Parathyroid adenoma (tissue), 2 donors: ENCODE results near the gene PRKG1.

Source experiments
- H2AFZ ChIP-seq: fragments of 300-600 bp; sonication (generic); one replicate; pipeline ENCODE4 v1.7.0; 2017; ENCODE audit warnings: antibody characterized with exemption, mild to moderate bottlenecking
- H3K27ac ChIP-seq: fragments of 300-600 bp; sonication (generic); one replicate; pipeline ENCODE4 v1.7.0; 2017
- H3K27me3 ChIP-seq: fragments of 300-600 bp; sonication (generic); one replicate; pipeline ENCODE4 v1.7.0; 2017; ENCODE audit warnings: low read length; ENCODE audit not compliant: control insufficient read depth, insufficient read depth
- H3K36me3 ChIP-seq: fragments of 300-600 bp; sonication (generic); one replicate; pipeline ENCODE4 v1.7.0; 2017; ENCODE audit warnings: low read length; ENCODE audit not compliant: control insufficient read depth, insufficient read depth
- H3K4me1 ChIP-seq: fragments of 300-600 bp; sonication (generic); one replicate; pipeline ENCODE4 v1.7.0; 2017; ENCODE audit warnings: control low read depth
- H3K4me2 ChIP-seq: fragments of 300-600 bp; sonication (generic); one replicate; pipeline ENCODE4 v1.7.0; 2017; ENCODE audit warnings: low read length
- H3K4me3 ChIP-seq: fragments of 300-600 bp; sonication (generic); one replicate; pipeline ENCODE4 v1.7.0; 2017; ENCODE audit warnings: low read depth, low read length
- H3K79me2 ChIP-seq: fragments of 300-600 bp; sonication (generic); one replicate; pipeline ENCODE4 v1.7.0; 2017; ENCODE audit warnings: control low read depth
- H3K9ac ChIP-seq: fragments of 300-600 bp; sonication (generic); one replicate; pipeline ENCODE4 v1.7.0; 2017; ENCODE audit warnings: mild to moderate bottlenecking
- H3K9me3 ChIP-seq: fragments of 300-600 bp; sonication (generic); one replicate; pipeline ENCODE4 v1.7.0; 2017; ENCODE audit warnings: low read length; ENCODE audit not compliant: control insufficient read depth
- CTCF ChIP-seq: fragments of 300-600 bp; sonication (generic); IDR thresholded peaks from one replicate; pipeline ENCODE4 v1.7.0; 2017; ENCODE audit warnings: antibody characterized with exemption, mild to moderate bottlenecking
- donor health status: primary hyperparathyroidism.

PRKG1 gene

GRCh38 chr10:51961401-51961800, 887.1 kb downstream of the PRKG1 start:
- no peaks in the 10 kb centered on the region for H3K36me3 ChIP-seq
- TF ChIP-seq CTCF: no peak
- H3K79me2 ChIP-seq: no peaks in the 10 kb centered on the region
- H3K9me3 ChIP-seq: no peaks in the 10 kb centered on the region
- H3K4me3 ChIP-seq: no peak overlapping the region
- no peaks in the 10 kb centered on the region for H3K27me3 ChIP-seq
- H3K4me2 ChIP-seq: no peak overlapping the region
- H3K9ac ChIP-seq: no peak overlapping the region
- no peak overlapping the region for H2AFZ ChIP-seq
- H3K27ac ChIP-seq: no peak overlapping the region
- H3K4me1 ChIP-seq: no peaks in the 10 kb centered on the region

- no peak overlapping the region for H3K9ac ChIP-seq
- no peak overlapping the region for H3K27ac ChIP-seq
- no peak for TF ChIP-seq CTCF
- H3K4me2 ChIP-seq: no peak overlapping the region
- no peaks in the 10 kb centered on the region for H3K4me1 ChIP-seq
- no peaks in the 10 kb centered on the region for H3K36me3 ChIP-seq
- H3K4me3 ChIP-seq: no peak overlapping the region
- H3K9me3 ChIP-seq: no peaks in the 10 kb centered on the region
- no peaks in the 10 kb centered on the region for H3K79me2 ChIP-seq
- H3K27me3 ChIP-seq: no peaks in the 10 kb centered on the region
- no peak overlapping the region for H2AFZ ChIP-seq
Observed at GRCh38 chr10:51964630-51965029, 890.3 kb downstream of the PRKG1 start.

- no peaks in the 10 kb centered on the region for H3K9me3 ChIP-seq
- no peak overlapping the region for H3K4me2 ChIP-seq
- H3K27ac ChIP-seq: no peak overlapping the region
- H3K9ac ChIP-seq: no peak overlapping the region
- no peaks in the 10 kb centered on the region for H3K36me3 ChIP-seq
- no peaks in the 10 kb centered on the region for H3K4me1 ChIP-seq
- no peak for TF ChIP-seq CTCF
- no peak overlapping the region for H3K4me3 ChIP-seq
- H2AFZ ChIP-seq: no peak overlapping the region
- H3K27me3 ChIP-seq: no peaks in the 10 kb centered on the region
- no peaks in the 10 kb centered on the region for H3K79me2 ChIP-seq
Observed at GRCh38 chr10:51965451-51965850, 891.2 kb downstream of the PRKG1 start.

- H3K9ac ChIP-seq: no peak overlapping the region
- H3K27me3 ChIP-seq: no peaks in the 10 kb centered on the region
- H2AFZ ChIP-seq: no peak overlapping the region
- H3K36me3 ChIP-seq: no peaks in the 10 kb centered on the region
- H3K4me2 ChIP-seq: no peak overlapping the region
- TF ChIP-seq CTCF: no peak
- no peak overlapping the region for H3K27ac ChIP-seq
- H3K4me3 ChIP-seq: no peak overlapping the region
- H3K79me2 ChIP-seq: no peaks in the 10 kb centered on the region
- H3K9me3 ChIP-seq: no peaks in the 10 kb centered on the region
- H3K4me1 ChIP-seq: no peaks in the 10 kb centered on the region
Observed at GRCh38 chr10:51972733-51973346, 898.6 kb downstream of the PRKG1 start.

GRCh38 chr10:51980752-51981151, 906.5 kb downstream of the PRKG1 start:
- no peaks in the 10 kb centered on the region for H3K4me1 ChIP-seq
- no peak for TF ChIP-seq CTCF
- no peaks in the 10 kb centered on the region for H3K27me3 ChIP-seq
- no peaks in the 10 kb centered on the region for H3K36me3 ChIP-seq
- no peak overlapping the region for H3K9ac ChIP-seq
- H3K4me2 ChIP-seq: no peak overlapping the region
- H3K79me2 ChIP-seq: no peaks in the 10 kb centered on the region
- H3K9me3 ChIP-seq: no peaks in the 10 kb centered on the region
- no peak overlapping the region for H2AFZ ChIP-seq
- H3K27ac ChIP-seq: no peak overlapping the region
- no peak overlapping the region for H3K4me3 ChIP-seq
